Epithelial cell of esophagus (primary cell): ENCODE data around the gene LMO1.

Experiments
- DNase-seq: peaks from one replicate; pipeline ENCODE4 v3.0.0; 2010; ENCODE audit warnings: low read depth
- H3K4me3 ChIP-seq: 2 replicates; pipeline ENCODE4 v1.5.1; 2011; ENCODE audit warnings: mild to moderate bottlenecking, low read length, control low read depth
- TF ChIP-seq, protein P1 (sequence below): IDR thresholded peaks from 2 replicates; pipeline ENCODE4 v1.5.1; 2011; ENCODE audit warnings: low read depth, mild to moderate bottlenecking, low read length, control low read depth, inconsistent platforms; ENCODE audit not compliant: insufficient read depth; ENCODE audit errors: missing control alignments

LMO1 gene

GRCh38 chr11:8221917-8222495 is 41.7 kb downstream of the LMO1 start:
- TF ChIP-seq, protein P1, sequence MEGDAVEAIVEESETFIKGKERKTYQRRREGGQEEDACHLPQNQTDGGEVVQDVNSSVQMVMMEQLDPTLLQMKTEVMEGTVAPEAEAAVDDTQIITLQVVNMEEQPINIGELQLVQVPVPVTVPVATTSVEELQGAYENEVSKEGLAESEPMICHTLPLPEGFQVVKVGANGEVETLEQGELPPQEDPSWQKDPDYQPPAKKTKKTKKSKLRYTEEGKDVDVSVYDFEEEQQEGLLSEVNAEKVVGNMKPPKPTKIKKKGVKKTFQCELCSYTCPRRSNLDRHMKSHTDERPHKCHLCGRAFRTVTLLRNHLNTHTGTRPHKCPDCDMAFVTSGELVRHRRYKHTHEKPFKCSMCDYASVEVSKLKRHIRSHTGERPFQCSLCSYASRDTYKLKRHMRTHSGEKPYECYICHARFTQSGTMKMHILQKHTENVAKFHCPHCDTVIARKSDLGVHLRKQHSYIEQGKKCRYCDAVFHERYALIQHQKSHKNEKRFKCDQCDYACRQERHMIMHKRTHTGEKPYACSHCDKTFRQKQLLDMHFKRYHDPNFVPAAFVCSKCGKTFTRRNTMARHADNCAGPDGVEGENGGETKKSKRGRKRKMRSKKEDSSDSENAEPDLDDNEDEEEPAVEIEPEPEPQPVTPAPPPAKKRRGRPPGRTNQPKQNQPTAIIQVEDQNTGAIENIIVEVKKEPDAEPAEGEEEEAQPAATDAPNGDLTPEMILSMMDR, result no peak
- DNase-seq, result peak; percentile 20
- no peak overlapping the region for H3K4me3 ChIP-seq

DNA sequence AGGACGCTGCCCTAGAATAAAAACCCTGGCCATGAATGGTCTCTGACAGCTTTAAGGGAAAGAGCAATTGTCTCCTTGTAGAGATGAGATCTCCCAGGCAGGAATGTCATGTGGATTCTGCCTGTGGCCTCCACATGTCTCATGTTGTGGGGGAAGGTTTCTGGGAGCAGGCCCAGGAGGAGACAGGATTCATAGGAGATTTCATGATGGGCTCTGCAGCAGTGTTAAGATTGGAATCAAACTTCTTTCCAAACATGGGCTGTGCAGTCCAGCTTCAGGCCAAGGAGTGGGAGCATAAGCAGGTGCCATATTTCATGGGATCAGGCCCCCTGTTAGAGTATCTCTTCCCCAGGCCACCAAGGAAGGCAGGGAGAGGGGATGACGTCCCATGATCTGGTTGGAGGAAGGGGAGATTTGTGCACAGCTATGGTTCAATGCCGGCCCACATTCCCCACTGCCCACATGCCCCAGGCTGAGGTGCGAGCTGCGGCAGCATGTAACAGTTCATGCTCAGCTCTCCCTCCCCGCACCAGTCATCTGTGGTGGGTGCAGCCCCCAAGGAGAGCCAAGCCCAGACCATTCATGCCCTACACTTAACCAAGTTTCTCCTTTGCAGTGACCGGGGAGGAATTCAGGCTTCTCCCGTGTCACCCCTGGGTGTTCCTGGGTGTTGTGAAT is 42.5 kb downstream of the LMO1 start:
- no peak for DNase-seq
- TF ChIP-seq, protein P1, result no peak
- H3K4me3 ChIP-seq, result no peak overlapping the region

- no peak overlapping the region for H3K4me3 ChIP-seq
- TF ChIP-seq, protein P1, result no peak
- no peak for DNase-seq
These were observed 43.2 kb downstream of the LMO1 start for GRCh38 chr11:8220261-8221045.

GRCh38 chr11:8219257-8220021 is 44.2 kb downstream of the LMO1 start:
- DNase-seq, result peak; percentile 74
- H3K4me3 ChIP-seq, result no peak overlapping the region
- TF ChIP-seq, protein P1, result peak; percentile 85

DNA sequence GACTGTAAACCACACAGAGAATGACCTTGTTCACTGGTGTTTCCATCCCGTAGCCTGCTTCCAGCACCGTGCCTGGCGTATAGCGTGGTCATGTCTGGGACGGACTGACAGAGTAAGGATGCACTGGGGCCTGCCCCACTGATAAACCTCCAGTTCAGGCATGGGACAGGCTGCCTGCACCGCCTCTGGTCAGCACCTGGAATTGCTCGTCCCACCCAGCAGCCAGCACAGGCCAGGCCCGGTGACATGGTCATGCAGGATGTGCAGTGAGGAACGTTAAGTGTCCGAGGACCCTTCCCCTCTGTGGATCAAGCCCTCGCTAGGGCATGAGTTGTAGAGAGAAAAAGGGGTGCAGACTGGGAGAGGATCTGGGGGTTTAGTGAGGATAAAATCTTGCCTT is 44.8 kb downstream of the LMO1 start:
- TF ChIP-seq, protein P1, result no peak
- H3K4me3 ChIP-seq, result no peak overlapping the region
- no peak for DNase-seq

DNA sequence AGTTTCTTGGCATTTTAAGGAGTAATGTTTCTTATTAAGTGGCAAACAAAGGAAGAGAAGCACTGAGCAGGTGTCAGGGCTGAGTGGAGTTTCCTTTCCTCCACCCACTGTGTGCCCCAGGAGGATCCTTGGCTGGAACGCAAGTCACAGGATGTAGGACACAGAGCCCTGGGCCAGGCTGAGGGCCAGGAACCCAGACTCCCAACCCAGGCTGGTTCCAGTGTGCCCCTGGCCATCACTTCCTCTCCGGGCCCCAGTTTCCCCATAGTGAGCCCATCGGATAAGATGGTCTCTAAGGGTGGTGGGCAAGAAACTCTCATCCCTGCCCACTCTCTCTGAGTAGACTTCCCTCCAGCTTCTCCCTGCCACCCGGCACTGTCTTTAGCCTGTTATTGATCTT is 45.3 kb downstream of the LMO1 start:
- TF ChIP-seq, protein P1, result no peak
- H3K4me3 ChIP-seq, result no peak overlapping the region
- DNase-seq, result no peak
